22Rv1 (cell line): ENCODE data around the gene PPP1R2.

Source experiments
- ZFX ChIP-seq: fragments of 450-650 bp; IDR thresholded peaks from 2 replicates; pipeline ENCODE4 v1.6.1; 2017; ENCODE audit warnings: antibody characterized with exemption, borderline replicate concordance
- TF ChIP-seq, protein P1 (sequence below): fragments of 450-650 bp; IDR thresholded peaks from 2 replicates; pipeline ENCODE4 v1.5.1; 2017; ENCODE audit warnings: mild to moderate bottlenecking

DNA sequence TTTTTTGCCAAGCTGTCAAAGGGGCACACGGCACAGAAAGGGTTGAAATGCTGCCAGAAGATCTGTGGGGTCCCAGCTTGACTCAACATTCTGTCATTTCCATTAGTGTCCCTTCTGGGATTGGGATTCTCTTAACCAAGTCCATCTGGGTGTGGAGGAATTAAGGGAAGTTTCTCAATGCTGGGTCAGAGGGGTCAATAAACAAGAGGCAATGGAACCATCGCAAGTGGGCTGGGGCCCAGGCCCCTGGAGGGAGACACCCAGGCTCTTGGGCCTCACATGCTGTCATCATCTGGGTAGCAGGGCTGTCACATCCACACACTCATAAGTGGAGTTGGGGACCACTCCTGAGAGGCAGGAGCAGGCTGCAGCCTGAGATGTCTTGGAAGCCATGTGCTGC is 48.7 kb upstream of the PPP1R2 start:
- TF ChIP-seq, protein P1, sequence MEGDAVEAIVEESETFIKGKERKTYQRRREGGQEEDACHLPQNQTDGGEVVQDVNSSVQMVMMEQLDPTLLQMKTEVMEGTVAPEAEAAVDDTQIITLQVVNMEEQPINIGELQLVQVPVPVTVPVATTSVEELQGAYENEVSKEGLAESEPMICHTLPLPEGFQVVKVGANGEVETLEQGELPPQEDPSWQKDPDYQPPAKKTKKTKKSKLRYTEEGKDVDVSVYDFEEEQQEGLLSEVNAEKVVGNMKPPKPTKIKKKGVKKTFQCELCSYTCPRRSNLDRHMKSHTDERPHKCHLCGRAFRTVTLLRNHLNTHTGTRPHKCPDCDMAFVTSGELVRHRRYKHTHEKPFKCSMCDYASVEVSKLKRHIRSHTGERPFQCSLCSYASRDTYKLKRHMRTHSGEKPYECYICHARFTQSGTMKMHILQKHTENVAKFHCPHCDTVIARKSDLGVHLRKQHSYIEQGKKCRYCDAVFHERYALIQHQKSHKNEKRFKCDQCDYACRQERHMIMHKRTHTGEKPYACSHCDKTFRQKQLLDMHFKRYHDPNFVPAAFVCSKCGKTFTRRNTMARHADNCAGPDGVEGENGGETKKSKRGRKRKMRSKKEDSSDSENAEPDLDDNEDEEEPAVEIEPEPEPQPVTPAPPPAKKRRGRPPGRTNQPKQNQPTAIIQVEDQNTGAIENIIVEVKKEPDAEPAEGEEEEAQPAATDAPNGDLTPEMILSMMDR, result no peak
- TF ChIP-seq ZFX, result no peak
